ENCODE measurements around the gene WDFY3. TPM values are rescaled to one million over a fixed set of nuclear protein-coding genes. Genes with fewer than 3 reads are reported as not detected.

The WDFY3 gene
- polyA plus RNA-seq, 1 of the 3 experiments (the other 2 are of a cell fraction), result 13.8 TPM

- no peaks in the 10 kb centered on the region for H3F3A ChIP-seq (replicated peaks; ENCODE audit: insufficient read depth)
- no peak overlapping the region for H3K9ac ChIP-seq
- POLR2A ChIA-PET, result no interaction called here
- no peaks in the 10 kb centered on the region for H3K9me2 ChIP-seq
- no peak for TF ChIP-seq FOSL2 (IDR thresholded peaks at IDR 0.05; ENCODE audit: borderline replicate concordance, low read depth)
- TF ChIP-seq TCF12 (IDR thresholded peaks at IDR 0.05), result no peak
- TF ChIP-seq RAD21 (IDR thresholded peaks at IDR 0.05; ENCODE audit: low read length), result no peak
- no peak for TF ChIP-seq TEAD4 (IDR thresholded peaks at IDR 0.05; ENCODE audit: borderline replicate concordance, insufficient read depth)
- no peak for TF ChIP-seq FOXM1 (IDR thresholded peaks at IDR 0.05; ENCODE audit: low read depth)
- no peak for TF ChIP-seq SIN3A (IDR thresholded peaks at IDR 0.05; ENCODE audit: borderline replicate concordance, low read depth, low read length)
- TF ChIP-seq, protein P1, sequence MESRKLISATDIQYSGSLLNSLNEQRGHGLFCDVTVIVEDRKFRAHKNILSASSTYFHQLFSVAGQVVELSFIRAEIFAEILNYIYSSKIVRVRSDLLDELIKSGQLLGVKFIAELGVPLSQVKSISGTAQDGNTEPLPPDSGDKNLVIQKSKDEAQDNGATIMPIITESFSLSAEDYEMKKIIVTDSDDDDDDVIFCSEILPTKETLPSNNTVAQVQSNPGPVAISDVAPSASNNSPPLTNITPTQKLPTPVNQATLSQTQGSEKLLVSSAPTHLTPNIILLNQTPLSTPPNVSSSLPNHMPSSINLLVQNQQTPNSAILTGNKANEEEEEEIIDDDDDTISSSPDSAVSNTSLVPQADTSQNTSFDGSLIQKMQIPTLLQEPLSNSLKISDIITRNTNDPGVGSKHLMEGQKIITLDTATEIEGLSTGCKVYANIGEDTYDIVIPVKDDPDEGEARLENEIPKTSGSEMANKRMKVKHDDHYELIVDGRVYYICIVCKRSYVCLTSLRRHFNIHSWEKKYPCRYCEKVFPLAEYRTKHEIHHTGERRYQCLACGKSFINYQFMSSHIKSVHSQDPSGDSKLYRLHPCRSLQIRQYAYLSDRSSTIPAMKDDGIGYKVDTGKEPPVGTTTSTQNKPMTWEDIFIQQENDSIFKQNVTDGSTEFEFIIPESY (IDR thresholded peaks at IDR 0.05; ENCODE audit: borderline replicate concordance, low read depth), result no peak
- TF ChIP-seq, protein P2, sequence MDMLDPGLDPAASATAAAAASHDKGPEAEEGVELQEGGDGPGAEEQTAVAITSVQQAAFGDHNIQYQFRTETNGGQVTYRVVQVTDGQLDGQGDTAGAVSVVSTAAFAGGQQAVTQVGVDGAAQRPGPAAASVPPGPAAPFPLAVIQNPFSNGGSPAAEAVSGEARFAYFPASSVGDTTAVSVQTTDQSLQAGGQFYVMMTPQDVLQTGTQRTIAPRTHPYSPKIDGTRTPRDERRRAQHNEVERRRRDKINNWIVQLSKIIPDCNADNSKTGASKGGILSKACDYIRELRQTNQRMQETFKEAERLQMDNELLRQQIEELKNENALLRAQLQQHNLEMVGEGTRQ (IDR thresholded peaks at IDR 0.05; ENCODE audit: borderline replicate concordance, low read depth, low read length), result no peak
- TF ChIP-seq MEF2A (IDR thresholded peaks at IDR 0.05; ENCODE audit: borderline replicate concordance, low read depth), result no peak
- no peak for TF ChIP-seq SMC3 (IDR thresholded peaks at IDR 0.05; ENCODE audit: low read depth, low read length)
- no peak overlapping the region for H3K27ac ChIP-seq (ENCODE audit: low read depth in 2 of 2, low read length in 1 of 2)
- no peaks in the 10 kb centered on the region for H4K20me1 ChIP-seq (ENCODE audit: insufficient read depth)
- no peak overlapping the region for H3K4me3 ChIP-seq (ENCODE audit: low read depth in 2 of 2, low read length in 1 of 2)
- no peaks in the 10 kb centered on the region for H3K27me3 ChIP-seq (ENCODE audit: insufficient read depth)
- CTCF ChIA-PET, result no interaction called here
- WGBS (ENCODE audit: low lambda C conversion rate), result 80% methylated on average over 4 of the region's 4 CpGs
- no peak for DNase-seq
- no peaks in the 10 kb centered on the region for H3K9me3 ChIP-seq
- H3K36me3 ChIP-seq (replicated peaks in 1 of 2; ENCODE audit: control insufficient read depth in 1 of 2, insufficient read depth in 2 of 2, low read length in 1 of 2), result no peaks in the 10 kb centered on the region
- no peak overlapping the region for H2AFZ ChIP-seq (ENCODE audit: low read depth)
- no peak overlapping the region for H3K4me2 ChIP-seq
- no peaks in the 10 kb centered on the region for H3K79me2 ChIP-seq (ENCODE audit: insufficient read depth)
- no peaks in the 10 kb centered on the region for H3K4me1 ChIP-seq (ENCODE audit: control insufficient read depth in 1 of 2, insufficient read depth in 2 of 2, low read depth in 1 of 2, low read length in 1 of 2)
Measured at GRCh38 chr4:84661191-84661939, 305.1 kb downstream of the WDFY3 start.

DNA sequence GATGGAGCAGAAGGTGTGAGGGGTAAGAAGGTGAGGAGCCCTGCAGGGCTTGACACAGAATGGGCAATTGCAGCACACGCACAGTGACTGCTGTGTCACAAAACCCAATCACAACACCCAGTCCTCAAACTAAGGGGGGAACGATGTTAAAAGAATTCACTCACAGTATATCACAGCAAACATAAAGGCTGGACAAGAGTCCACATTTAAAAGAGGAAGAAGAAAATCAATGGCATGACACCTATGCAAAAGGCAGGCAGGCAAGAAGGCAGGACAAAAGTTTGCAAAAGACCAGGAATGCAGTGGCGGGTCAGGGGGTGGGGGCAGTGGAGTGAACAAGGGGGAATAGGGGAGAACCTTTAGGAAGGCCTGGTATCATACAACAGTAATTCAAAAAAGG, 305.9 kb downstream of the WDFY3 start:
- Histone ChIP-seq H3K27me3 (ENCODE audit: insufficient read depth) (no peaks in the 10 kb centered on the region), H3K79me2 (ENCODE audit: insufficient read depth) (no peaks in the 10 kb centered on the region), H3K4me2 (no peak overlapping the region), H3K4me1 (ENCODE audit: control insufficient read depth in 1 of 2, insufficient read depth in 2 of 2, low read depth in 1 of 2, low read length in 1 of 2) (no peaks in the 10 kb centered on the region), H3K9me2 (no peaks in the 10 kb centered on the region), H3K27ac (ENCODE audit: low read depth in 2 of 2, low read length in 1 of 2) (no peak overlapping the region), H3K4me3 (ENCODE audit: low read depth in 2 of 2, low read length in 1 of 2) (no peak overlapping the region), H3K36me3 (replicated peaks in 1 of 2; ENCODE audit: control insufficient read depth in 1 of 2, insufficient read depth in 2 of 2, low read length in 1 of 2) (no peaks in the 10 kb centered on the region), H3F3A (replicated peaks; ENCODE audit: insufficient read depth) (no peaks in the 10 kb centered on the region), H3K9me3 (no peaks in the 10 kb centered on the region), H4K20me1 (ENCODE audit: insufficient read depth) (no peaks in the 10 kb centered on the region), H2AFZ (ENCODE audit: low read depth) (no peak overlapping the region), H3K9ac (no peak overlapping the region)
- DNase-seq, result no peak
- ChIA-PET POLR2A (no interaction called here), CTCF (no interaction called here)
- 96% methylated on average over 3 of the region's 3 CpGs for WGBS (ENCODE audit: low lambda C conversion rate)
- no peak for TF ChIP-seq FOSL2 (IDR thresholded peaks at IDR 0.05; ENCODE audit: borderline replicate concordance, low read depth)
- TF ChIP-seq GATA2 (CRISPR knock-in tag; IDR thresholded peaks at IDR 0.05), result no peak
- TF ChIP-seq, protein P3, sequence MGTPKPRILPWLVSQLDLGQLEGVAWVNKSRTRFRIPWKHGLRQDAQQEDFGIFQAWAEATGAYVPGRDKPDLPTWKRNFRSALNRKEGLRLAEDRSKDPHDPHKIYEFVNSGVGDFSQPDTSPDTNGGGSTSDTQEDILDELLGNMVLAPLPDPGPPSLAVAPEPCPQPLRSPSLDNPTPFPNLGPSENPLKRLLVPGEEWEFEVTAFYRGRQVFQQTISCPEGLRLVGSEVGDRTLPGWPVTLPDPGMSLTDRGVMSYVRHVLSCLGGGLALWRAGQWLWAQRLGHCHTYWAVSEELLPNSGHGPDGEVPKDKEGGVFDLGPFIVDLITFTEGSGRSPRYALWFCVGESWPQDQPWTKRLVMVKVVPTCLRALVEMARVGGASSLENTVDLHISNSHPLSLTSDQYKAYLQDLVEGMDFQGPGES (IDR thresholded peaks at IDR 0.05; ENCODE audit: low read depth, low read length), result no peak
- TF ChIP-seq ELF1 (IDR thresholded peaks at IDR 0.05), result no peak
- TF ChIP-seq, protein P2 (IDR thresholded peaks at IDR 0.05; ENCODE audit: borderline replicate concordance, low read depth, low read length), result no peak
- TF ChIP-seq, protein P4, sequence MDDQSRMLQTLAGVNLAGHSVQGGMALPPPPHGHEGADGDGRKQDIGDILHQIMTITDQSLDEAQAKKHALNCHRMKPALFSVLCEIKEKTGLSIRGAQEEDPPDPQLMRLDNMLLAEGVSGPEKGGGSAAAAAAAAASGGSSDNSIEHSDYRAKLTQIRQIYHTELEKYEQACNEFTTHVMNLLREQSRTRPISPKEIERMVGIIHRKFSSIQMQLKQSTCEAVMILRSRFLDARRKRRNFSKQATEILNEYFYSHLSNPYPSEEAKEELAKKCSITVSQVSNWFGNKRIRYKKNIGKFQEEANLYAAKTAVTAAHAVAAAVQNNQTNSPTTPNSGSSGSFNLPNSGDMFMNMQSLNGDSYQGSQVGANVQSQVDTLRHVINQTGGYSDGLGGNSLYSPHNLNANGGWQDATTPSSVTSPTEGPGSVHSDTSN (IDR thresholded peaks at IDR 0.05), result no peak
- TF ChIP-seq, protein P1 (IDR thresholded peaks at IDR 0.05; ENCODE audit: borderline replicate concordance, low read depth), result no peak
- no peak for TF ChIP-seq MEF2A (IDR thresholded peaks at IDR 0.05; ENCODE audit: borderline replicate concordance, low read depth)
- TF ChIP-seq GABPA (IDR thresholded peaks at IDR 0.05; ENCODE audit: low read depth), result no peak
- TF ChIP-seq EP300 (IDR thresholded peaks at IDR 0.05; ENCODE audit: borderline replicate concordance in 1 of 2, low read depth in 1 of 2, low read length in 1 of 2), result no peak

All from SK-N-SH (cell line).